ENCODE data around the gene COL24A1. TPM values are rescaled to one million over a fixed set of nuclear protein-coding genes. Genes with fewer than 3 reads are reported as not detected.

The COL24A1 gene
- total RNA-seq, 1 experiment from 2014 or later: 0.15 TPM

- no peaks in the 10 kb centered on the region for H3K27me3 ChIP-seq (replicated peaks; ENCODE audit: insufficient read depth, low read depth, low read length, poor library complexity)
- H3K27ac ChIP-seq (ENCODE audit: low read depth, low read length, poor library complexity, severe bottlenecking): no peak overlapping the region
- no peak for TF ChIP-seq EZH2 (IDR thresholded peaks at IDR 0.05; ENCODE audit: borderline replicate concordance, low read depth, low read length, poor library complexity, severe bottlenecking)
- TF ChIP-seq, protein P1, sequence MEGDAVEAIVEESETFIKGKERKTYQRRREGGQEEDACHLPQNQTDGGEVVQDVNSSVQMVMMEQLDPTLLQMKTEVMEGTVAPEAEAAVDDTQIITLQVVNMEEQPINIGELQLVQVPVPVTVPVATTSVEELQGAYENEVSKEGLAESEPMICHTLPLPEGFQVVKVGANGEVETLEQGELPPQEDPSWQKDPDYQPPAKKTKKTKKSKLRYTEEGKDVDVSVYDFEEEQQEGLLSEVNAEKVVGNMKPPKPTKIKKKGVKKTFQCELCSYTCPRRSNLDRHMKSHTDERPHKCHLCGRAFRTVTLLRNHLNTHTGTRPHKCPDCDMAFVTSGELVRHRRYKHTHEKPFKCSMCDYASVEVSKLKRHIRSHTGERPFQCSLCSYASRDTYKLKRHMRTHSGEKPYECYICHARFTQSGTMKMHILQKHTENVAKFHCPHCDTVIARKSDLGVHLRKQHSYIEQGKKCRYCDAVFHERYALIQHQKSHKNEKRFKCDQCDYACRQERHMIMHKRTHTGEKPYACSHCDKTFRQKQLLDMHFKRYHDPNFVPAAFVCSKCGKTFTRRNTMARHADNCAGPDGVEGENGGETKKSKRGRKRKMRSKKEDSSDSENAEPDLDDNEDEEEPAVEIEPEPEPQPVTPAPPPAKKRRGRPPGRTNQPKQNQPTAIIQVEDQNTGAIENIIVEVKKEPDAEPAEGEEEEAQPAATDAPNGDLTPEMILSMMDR (conservative IDR thresholded peaks at IDR 0.05; ENCODE audit: low read depth, low read length): no peak
- no peaks in the 10 kb centered on the region for H3K4me1 ChIP-seq (ENCODE audit: insufficient read depth, low read length, poor library complexity, severe bottlenecking)
- H3K9me3 ChIP-seq (ENCODE audit: low read depth, low read length, poor library complexity, severe bottlenecking): no peaks in the 10 kb centered on the region
- BruUV-seq (replicated peaks): no TSS peak
- DNase-seq (ENCODE audit: low spot score): no peak
- H3K36me3 ChIP-seq (ENCODE audit: insufficient read depth, low read length, poor library complexity, severe bottlenecking): no peaks in the 10 kb centered on the region
- intact Hi-C loops (cut with micrococcal nuclease; ENCODE audit: unreplicated experiment): no loop called here
- POLR2A ChIA-PET (ENCODE audit: low non-redundant PET): no interaction called here
- CTCF ChIA-PET: no interaction called here
- no peak overlapping the region for H3K4me3 ChIP-seq (ENCODE audit: low read depth, low read length, poor library complexity, severe bottlenecking)
These were observed 86.8 kb downstream of the COL24A1 start for GRCh38 chr1:86069757-86070145.

GRCh38 chr1:86068841-86069756 is 87.5 kb downstream of the COL24A1 start:
- no peak for DNase-seq (ENCODE audit: low spot score)
- TF ChIP-seq, protein P1 (conservative IDR thresholded peaks at IDR 0.05; ENCODE audit: low read depth, low read length): no peak
- no peak for TF ChIP-seq EZH2 (IDR thresholded peaks at IDR 0.05; ENCODE audit: borderline replicate concordance, low read depth, low read length, poor library complexity, severe bottlenecking)
- no peaks in the 10 kb centered on the region for H3K27me3 ChIP-seq (replicated peaks; ENCODE audit: insufficient read depth, low read depth, low read length, poor library complexity)
- H3K4me1 ChIP-seq (ENCODE audit: insufficient read depth, low read length, poor library complexity, severe bottlenecking): no peaks in the 10 kb centered on the region
- intact Hi-C loops (cut with micrococcal nuclease; ENCODE audit: unreplicated experiment): no loop called here
- H3K4me3 ChIP-seq (ENCODE audit: low read depth, low read length, poor library complexity, severe bottlenecking): no peak overlapping the region
- BruUV-seq (replicated peaks): no TSS peak
- H3K9me3 ChIP-seq (ENCODE audit: low read depth, low read length, poor library complexity, severe bottlenecking): no peaks in the 10 kb centered on the region
- H3K27ac ChIP-seq (ENCODE audit: low read depth, low read length, poor library complexity, severe bottlenecking): no peak overlapping the region
- CTCF ChIA-PET: no interaction called here
- POLR2A ChIA-PET (ENCODE audit: low non-redundant PET): no interaction called here
- no peaks in the 10 kb centered on the region for H3K36me3 ChIP-seq (ENCODE audit: insufficient read depth, low read length, poor library complexity, severe bottlenecking)

DNA sequence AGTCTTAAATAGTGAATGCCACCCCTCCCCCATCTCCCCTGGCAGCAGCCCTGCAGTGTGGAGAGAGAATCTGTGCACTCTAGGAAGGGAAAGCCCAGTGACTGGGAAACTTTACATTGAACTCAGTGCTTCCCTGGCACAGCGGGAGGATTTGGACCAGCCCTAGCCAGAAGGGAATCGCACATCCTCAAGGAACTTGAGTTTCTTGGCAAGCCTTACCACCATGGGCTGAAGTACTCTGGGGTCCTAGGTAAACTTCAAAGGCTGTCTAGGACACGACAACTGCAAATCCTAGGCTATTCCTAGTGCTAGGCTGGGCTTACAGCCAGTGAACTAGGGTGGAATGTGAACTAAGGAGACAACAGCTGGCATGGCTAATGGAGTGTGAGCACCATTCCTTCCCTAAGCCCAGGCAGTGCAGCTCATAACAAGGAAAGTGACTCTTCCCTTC is 88.3 kb downstream of the COL24A1 start:
- TF ChIP-seq, protein P1 (conservative IDR thresholded peaks at IDR 0.05; ENCODE audit: low read depth, low read length): no peak
- TF ChIP-seq EZH2 (IDR thresholded peaks at IDR 0.05; ENCODE audit: borderline replicate concordance, low read depth, low read length, poor library complexity, severe bottlenecking): no peak
- CTCF ChIA-PET: no interaction called here
- intact Hi-C loops (cut with micrococcal nuclease; ENCODE audit: unreplicated experiment): no loop called here
- H3K4me1 ChIP-seq (ENCODE audit: insufficient read depth, low read length, poor library complexity, severe bottlenecking): no peaks in the 10 kb centered on the region
- no peak overlapping the region for H3K4me3 ChIP-seq (ENCODE audit: low read depth, low read length, poor library complexity, severe bottlenecking)
- no peak for DNase-seq (ENCODE audit: low spot score)
- no peaks in the 10 kb centered on the region for H3K27me3 ChIP-seq (replicated peaks; ENCODE audit: insufficient read depth, low read depth, low read length, poor library complexity)
- no peaks in the 10 kb centered on the region for H3K36me3 ChIP-seq (ENCODE audit: insufficient read depth, low read length, poor library complexity, severe bottlenecking)
- H3K27ac ChIP-seq (ENCODE audit: low read depth, low read length, poor library complexity, severe bottlenecking): no peak overlapping the region
- no peaks in the 10 kb centered on the region for H3K9me3 ChIP-seq (ENCODE audit: low read depth, low read length, poor library complexity, severe bottlenecking)
- POLR2A ChIA-PET (ENCODE audit: low non-redundant PET): no interaction called here
- BruUV-seq (replicated peaks): no TSS peak

All from A673 (cell line).